KMS-11 (cell line): ENCODE data around the gene UBE2I.
"Not testable (repeated sequence)": the region's sequence is repeated elsewhere in the genome, so short reads cannot be mapped to it uniquely, and the experiment has no call there.

Experiments used
- H2AFZ ChIP-seq: fragments of 200-600 bp; sonication (generic); 2 replicates; pipeline ENCODE4 v1.6.1; 2016; ENCODE audit warnings: antibody characterized with exemption, mixed run types, low read depth
- H3K27ac ChIP-seq: fragments of 200-600 bp; sonication (generic); 2 replicates; pipeline ENCODE4 v1.6.1; 2016; ENCODE audit warnings: mild to moderate bottlenecking, mixed run types
- H3K27me3 ChIP-seq: fragments of 200-600 bp; sonication (generic); 2 replicates; pipeline ENCODE4 v1.6.1; 2017; ENCODE audit warnings: mild to moderate bottlenecking, low read depth, mixed run types, moderate library complexity; ENCODE audit not compliant: insufficient read depth
- H3K36me3 ChIP-seq: fragments of 200-600 bp; sonication (generic); 2 replicates; pipeline ENCODE4 v1.6.1; 2017; ENCODE audit warnings: mild to moderate bottlenecking, mixed run types; ENCODE audit not compliant: insufficient read depth
- H3K4me1 ChIP-seq: fragments of 200-600 bp; sonication (generic); 2 replicates; pipeline ENCODE4 v1.6.1; 2016; ENCODE audit warnings: mild to moderate bottlenecking, low read depth, mixed run types; ENCODE audit not compliant: poor library complexity, severe bottlenecking
- H3K4me2 ChIP-seq: fragments of 200-600 bp; sonication (generic); 2 replicates; pipeline ENCODE4 v1.7.0; 2016; ENCODE audit warnings: mild to moderate bottlenecking, mixed run types
- H3K4me3 ChIP-seq: fragments of 200-600 bp; sonication (generic); IDR thresholded peaks from 2 replicates; pipeline ENCODE4 v1.6.1; 2017; ENCODE audit warnings: low read depth, low read length, mixed read lengths; ENCODE audit not compliant: insufficient read depth
- H3K79me2 ChIP-seq: fragments of 200-600 bp; sonication (generic); 2 replicates; pipeline ENCODE4 v1.6.1; 2016; ENCODE audit warnings: low read depth, mixed run types; ENCODE audit not compliant: insufficient read depth
- H3K9ac ChIP-seq: fragments of 200-600 bp; sonication (generic); 2 replicates; pipeline ENCODE4 v1.6.1; 2016; ENCODE audit warnings: mild to moderate bottlenecking, mixed run types
- H4K20me1 ChIP-seq: fragments of 200-600 bp; sonication (generic); 2 replicates; pipeline ENCODE4 v1.6.1; 2016; ENCODE audit warnings: mild to moderate bottlenecking, mixed run types; ENCODE audit not compliant: insufficient read depth
- TF ChIP-seq, protein P1 (sequence below): fragments of 200-600 bp; sonication (generic); conservative IDR thresholded peaks from 2 replicates; pipeline ENCODE4 v1.6.1; 2017; ENCODE audit warnings: low read depth, mild to moderate bottlenecking, antibody characterized with exemption, low read length, moderate library complexity, mixed read lengths

UBE2I gene

GRCh38 chr16:1290063-1290501 lies 19.4 kb upstream of the UBE2I start:
- Histone ChIP-seq H4K20me1 (no peaks in the 10 kb centered on the region), H3K4me2 (no peak overlapping the region), H3K36me3 (no peaks in the 10 kb centered on the region), H3K4me1 (peaks cover 12% of the 10 kb centered on the region), H2AFZ (no peak overlapping the region), H3K27me3 (peaks cover 94% of the 10 kb centered on the region), H3K27ac (no peak overlapping the region), H3K9ac (no peak overlapping the region), H3K4me3 (no peak overlapping the region), H3K79me2 (no peaks in the 10 kb centered on the region)
- TF ChIP-seq, protein P1, sequence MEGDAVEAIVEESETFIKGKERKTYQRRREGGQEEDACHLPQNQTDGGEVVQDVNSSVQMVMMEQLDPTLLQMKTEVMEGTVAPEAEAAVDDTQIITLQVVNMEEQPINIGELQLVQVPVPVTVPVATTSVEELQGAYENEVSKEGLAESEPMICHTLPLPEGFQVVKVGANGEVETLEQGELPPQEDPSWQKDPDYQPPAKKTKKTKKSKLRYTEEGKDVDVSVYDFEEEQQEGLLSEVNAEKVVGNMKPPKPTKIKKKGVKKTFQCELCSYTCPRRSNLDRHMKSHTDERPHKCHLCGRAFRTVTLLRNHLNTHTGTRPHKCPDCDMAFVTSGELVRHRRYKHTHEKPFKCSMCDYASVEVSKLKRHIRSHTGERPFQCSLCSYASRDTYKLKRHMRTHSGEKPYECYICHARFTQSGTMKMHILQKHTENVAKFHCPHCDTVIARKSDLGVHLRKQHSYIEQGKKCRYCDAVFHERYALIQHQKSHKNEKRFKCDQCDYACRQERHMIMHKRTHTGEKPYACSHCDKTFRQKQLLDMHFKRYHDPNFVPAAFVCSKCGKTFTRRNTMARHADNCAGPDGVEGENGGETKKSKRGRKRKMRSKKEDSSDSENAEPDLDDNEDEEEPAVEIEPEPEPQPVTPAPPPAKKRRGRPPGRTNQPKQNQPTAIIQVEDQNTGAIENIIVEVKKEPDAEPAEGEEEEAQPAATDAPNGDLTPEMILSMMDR, result no peak

GRCh38 chr16:1290860-1291575 lies 18.4 kb upstream of the UBE2I start:
- no peak overlapping the region for H3K4me3 ChIP-seq
- peaks cover 94% of the 10 kb centered on the region for H3K27me3 ChIP-seq
- TF ChIP-seq, protein P1, result no peak
- peak overlapping the region; percentile 21; the same call in 1 of the 2 replicates for H2AFZ ChIP-seq
- H4K20me1 ChIP-seq, result no peaks in the 10 kb centered on the region
- H3K36me3 ChIP-seq, result no peaks in the 10 kb centered on the region
- H3K27ac ChIP-seq, result no peak overlapping the region
- no peak overlapping the region for H3K9ac ChIP-seq
- peaks cover 12% of the 10 kb centered on the region for H3K4me1 ChIP-seq
- H3K79me2 ChIP-seq, result no peaks in the 10 kb centered on the region
- peak overlapping the region; percentile 49; the same call in 1 of the 2 replicates for H3K4me2 ChIP-seq

GRCh38 chr16:1291576-1291974 lies 17.9 kb upstream of the UBE2I start:
- Histone ChIP-seq H3K27me3 (peaks cover 93% of the 10 kb centered on the region), H3K4me2 (no peak overlapping the region), H3K4me3 (no peak overlapping the region), H3K27ac (no peak overlapping the region), H2AFZ (no peak overlapping the region), H3K4me1 (peaks cover 12% of the 10 kb centered on the region), H3K9ac (no peak overlapping the region), H3K36me3 (no peaks in the 10 kb centered on the region), H3K79me2 (no peaks in the 10 kb centered on the region), H4K20me1 (no peaks in the 10 kb centered on the region)
- TF ChIP-seq, protein P1, result no peak

DNA sequence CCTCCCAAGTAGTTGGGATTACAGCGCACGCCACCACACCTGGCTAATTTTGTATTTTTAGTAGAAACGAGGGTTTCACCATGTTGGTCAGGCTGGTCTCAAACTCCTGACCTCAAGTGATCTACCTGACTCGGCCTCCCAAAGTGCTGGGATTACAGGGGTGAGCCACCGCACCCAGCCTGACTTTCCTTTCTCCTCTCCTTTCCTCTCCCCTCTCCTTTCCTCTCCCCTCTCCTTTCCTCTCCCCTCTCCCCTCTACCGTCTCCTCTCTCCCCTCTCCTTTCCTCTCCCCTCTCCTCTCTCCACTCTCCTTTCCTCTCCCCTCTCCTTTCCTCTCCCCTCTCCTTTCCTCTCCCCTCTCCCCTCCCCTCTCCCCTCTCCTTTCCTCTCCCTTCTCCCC lies 17.2 kb upstream of the UBE2I start:
- not testable (repeated sequence) for H3K4me3 ChIP-seq, H2AFZ ChIP-seq, H3K9ac ChIP-seq, H3K27ac ChIP-seq, H4K20me1 ChIP-seq, H3K79me2 ChIP-seq, H3K4me2 ChIP-seq, H3K36me3 ChIP-seq
- Histone ChIP-seq H3K4me1 (peaks cover 18% of the 10 kb centered on the region), H3K27me3 (peaks cover 93% of the 10 kb centered on the region)

DNA sequence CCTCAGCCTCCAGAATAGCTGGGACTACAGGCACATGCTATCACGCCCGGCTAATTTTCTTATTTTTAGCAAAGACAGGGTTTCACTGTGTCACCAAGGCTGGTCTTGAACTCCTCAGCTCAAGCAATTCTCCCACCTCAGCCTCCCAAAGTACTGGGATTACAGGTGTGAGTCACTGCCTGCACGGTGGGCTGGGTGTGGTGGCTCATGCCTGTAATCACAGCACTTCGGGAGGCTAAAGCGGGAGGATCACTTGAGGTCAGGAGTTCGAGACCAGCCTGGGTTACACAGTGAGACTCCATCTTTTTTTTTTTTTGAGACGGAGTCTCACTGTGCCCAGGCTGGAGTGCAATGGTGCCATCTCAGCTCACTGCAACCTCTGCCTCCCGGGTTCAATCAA lies 16.6 kb upstream of the UBE2I start:
- not testable (repeated sequence) for H3K27ac ChIP-seq, H2AFZ ChIP-seq, H3K9ac ChIP-seq, H3K79me2 ChIP-seq, H3K4me3 ChIP-seq, H3K36me3 ChIP-seq, H3K4me2 ChIP-seq, H4K20me1 ChIP-seq
- Histone ChIP-seq H3K4me1 (peaks cover 21% of the 10 kb centered on the region), H3K27me3 (peaks cover 92% of the 10 kb centered on the region)
